NCI-H2081 (cell line): ENCODE results near the gene KCNJ6.
"Not testable (repeated sequence)": the region's sequence is repeated elsewhere in the genome, so short reads cannot be mapped to it uniquely, and the experiment has no call there.

Source experiments
- DNase-seq, 2 experiments: peaks; one replicate each; lab custom pipeline; 2025; lab: John Stamatoyannopoulos, UW

Gene KCNJ6

DNA sequence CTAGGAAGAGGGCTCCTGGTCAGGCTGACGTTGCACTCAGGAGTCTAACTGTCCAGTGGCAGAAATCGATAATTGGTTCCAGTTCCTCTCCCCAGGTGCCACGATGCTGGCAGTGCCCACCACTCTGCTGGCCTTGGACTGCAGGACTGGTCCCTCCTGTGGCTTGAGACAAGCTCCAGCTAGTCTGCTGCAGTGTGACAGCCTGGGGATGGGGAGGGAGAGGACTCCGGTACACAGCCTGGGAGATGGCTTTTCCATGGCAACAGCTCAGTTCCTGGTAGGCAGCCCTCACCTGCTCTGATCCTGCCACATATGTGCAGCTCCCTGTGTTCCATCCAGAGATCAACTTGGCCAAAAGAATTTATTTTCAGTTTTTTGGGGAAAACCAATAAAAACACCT is 239.3 kb downstream of the KCNJ6 start:
- DNase-seq: no peak

DNA sequence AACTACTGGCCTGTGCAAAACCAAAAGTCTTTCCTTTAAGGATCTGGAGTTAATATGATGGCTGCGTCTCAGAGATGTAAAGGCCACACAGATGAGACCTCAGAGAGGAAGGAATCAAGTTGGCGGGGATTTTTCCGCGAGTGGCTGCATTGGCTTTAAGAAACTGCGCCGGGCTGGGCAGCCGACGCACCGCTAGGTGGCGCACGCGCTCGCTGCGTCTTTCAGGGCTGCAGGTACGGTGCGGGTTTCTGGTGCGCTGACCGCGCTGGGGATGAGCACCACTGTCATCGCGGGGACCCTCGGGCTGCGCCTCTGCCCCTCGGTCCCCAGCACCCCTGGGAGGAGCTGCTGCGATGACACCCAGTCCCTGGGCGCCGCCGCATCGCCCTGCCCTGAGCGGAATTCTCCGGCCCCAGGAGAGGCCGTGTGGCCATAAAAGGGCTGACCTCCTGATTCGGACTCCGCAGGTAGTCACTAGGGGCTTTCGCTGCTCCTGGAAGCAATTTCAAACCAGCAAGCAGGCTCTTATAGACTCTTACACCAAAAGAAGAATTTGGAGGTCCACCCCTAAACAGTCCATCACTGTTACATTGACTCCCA is 241.0 kb downstream of the KCNJ6 start:
- DNase-seq: peak; percentile 7 to 24

DNA sequence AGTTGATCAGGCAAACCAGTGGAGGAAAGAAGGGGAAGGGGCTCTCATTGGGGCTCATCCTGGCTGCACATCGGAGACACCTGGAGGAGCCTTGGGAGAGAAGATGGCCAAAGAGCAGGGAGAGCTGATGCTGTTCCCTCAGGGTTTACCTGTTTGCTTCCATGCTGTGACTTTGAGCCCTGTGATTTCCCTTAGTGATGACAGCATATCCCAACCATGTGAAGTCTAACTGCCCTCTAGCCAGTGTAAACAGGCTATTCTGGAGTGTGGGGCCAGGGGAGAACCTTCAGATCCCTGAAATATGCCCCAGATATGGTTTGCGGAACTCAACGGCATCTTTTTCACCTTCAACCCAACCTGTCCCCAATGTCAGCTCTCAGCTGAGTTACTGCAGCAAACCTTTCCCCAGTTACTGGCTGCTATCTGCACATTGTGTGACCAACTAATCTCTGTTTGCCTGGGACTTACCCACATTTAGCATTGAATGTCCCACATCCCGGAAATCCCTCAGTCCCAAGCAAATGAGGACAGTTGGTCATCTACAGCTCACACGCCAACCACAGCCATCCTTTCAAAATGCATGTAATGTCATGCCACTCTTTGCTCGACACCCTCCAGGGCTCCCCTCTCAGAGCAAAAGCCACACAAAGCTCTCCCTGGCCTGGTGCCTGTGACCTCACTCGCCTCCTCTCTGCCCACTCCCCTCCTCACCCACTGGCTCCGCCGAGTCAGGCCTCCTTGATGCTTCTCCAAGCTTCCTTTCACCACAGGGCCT is 242.3 kb downstream of the KCNJ6 start:
- no peak for DNase-seq

DNA sequence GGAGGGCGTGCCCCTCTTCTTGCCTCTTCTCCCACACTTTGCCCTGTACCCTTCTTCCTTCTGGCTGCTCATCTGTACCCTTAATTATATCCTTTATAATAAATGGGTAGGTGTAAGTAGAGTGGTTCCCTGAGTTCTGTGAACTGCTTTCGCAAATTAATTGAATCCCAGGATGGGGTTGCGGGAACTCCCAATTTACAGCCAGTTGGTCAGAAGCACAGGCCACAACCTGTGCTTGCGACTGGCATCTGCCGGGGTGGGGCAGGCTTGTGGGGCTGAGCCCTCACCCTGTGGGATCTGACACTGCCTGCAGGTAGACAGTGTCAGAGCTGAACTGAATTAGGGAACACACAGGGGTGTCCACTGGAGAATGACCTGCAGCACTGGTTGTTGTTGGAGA is 244.9 kb downstream of the KCNJ6 start:
- DNase-seq: no peak

DNA sequence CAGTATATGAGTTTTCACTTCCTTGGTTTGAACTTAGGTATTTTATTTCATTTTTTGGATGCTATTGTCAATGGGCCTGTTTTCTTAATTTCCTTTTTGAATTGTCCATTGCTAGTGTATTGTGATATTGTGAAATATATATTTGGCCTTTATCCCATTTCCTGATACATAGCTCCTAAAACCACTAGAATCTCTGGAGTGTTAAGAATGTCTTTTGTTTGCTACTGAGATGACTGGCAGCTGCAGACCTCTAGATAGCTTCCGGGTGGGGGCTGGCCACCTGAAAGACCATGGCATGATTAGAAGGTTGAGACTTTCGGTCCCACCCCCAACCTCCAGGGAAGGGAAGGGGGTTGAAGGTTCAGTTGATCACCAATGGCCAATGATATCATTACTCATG is 245.4 kb downstream of the KCNJ6 start:
- no peak for DNase-seq

DNA sequence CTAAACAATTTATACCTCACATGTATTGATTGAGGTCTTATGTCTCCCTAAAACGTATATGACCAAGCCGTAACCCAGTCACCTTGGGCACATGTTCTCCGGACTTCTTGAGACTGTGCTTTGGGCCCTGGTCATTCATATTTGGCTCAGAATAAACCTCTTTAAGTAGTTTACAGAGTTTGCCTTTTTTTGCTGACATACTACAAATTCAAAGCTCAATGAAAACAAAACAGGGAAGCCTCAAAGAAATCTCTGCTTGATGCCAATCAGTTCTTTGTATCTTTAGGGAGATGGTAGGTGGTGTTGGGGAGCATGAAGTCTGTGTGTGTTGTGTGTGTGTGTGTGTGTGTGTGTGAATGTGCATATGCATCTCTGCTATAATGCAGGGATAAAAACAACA is 247.0 kb downstream of the KCNJ6 start:
- no peak for DNase-seq

DNA sequence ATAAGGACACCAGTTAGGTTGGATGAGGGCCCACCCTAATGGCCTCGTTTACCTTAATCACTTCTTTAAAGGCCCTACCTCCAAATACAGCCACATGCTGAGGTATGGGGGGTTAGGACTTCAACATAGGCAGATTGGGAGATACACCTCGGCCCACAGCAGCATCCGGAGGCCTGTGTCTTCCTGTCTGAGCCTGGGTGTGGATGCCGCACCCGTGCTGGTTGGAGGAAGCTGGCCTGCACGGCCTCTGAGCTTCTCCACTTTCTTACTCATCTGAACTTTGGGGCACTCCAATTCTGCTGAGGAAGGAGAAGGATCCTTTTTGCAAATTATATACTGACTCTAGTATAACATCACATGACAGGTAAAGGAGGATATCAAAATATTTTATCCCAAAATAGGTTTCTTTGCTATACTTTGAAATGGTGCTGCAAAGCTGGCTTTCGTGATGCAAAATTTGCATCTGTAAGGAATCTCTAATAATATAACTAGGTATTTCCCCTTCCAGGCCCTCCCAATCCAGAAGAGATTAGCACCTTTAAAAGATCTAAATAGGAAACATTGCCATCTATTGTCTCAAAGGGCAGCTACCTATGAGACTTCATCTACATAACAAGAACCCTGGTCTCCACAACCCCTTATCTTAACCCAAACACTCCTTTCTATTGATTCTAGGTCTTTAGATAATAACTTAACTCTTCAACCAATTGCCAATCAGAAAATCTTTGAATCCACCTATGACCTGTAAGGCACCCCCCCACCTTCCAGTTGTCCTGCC is 247.6 kb downstream of the KCNJ6 start:
- no peak for DNase-seq

DNA sequence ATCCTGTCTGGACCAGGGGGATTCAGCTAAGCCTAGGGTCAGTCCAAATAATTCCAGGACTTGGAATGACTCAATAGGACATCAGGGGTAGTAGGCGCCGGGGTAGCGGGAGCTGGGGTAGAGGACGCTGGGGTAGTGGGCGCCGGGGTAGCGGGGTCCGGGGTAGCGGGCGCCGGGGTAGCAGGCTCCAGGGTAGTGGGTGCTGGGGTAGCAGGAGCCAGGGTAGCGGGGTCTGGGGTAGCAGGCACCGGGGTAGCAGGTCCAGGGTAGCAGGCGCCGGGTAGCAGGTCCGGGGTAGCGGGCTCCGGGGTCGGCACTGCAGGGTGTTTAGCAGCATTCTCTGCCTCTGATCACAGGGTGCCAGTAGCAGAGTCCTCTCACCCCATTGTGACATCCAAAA is 248.9 kb downstream of the KCNJ6 start:
- DNase-seq: no peak

DNA sequence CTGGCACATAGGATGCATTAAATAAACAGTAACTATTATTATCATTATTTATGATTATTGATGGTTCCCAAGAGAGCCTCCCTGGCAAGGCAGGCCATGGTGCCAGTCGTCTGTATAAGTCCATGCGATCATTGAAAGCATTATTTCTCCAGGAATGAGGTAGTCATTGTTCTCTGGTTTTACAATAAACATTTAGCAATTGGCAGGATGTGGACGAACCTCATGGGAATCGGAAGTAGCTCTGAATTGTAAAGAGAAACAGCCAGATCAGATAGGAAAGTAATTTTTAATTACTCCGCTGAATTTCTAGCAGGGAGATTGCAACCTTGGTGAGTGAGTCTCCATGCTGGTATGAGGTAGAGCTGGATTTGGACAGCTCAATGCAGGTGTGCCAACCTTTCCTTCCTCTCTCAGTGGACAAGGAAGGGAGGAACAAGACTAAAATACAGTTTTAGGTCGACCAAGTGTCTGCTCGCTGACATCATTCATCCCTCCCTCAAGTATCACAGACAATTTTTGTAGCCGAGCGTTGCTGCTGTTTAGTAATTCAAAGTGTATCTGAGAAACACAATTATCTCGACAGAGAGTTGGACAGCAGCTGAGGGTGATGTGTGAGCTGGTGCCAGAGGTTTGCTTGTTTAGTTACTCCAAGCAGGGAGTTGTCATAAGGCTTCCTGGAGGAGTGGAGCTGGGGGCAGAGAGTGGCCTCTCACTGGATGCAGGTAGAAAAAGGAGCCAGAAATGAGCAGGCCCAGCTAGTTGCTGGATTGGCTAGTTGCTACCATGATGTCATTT is 250.8 kb downstream of the KCNJ6 start:
- no peak for DNase-seq

DNA sequence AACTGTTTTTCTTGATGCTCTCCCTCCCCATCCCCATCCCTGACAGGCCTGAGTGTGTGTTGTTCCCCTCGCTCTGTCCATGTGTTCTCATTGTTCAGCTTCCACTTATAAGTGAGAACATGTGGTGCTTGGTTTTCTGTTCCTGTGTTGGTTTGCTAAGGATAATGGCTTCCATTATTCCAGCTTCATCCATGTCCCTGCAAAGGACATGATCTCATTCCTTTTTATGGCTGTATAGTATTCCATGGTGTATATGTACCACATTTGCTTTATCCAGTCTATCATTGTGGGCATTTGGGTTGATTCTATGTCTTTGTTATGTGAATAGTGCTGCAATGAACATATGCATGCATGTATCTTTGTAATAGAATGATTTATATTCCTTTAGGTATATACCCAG is 254.0 kb downstream of the KCNJ6 start:
- not testable (repeated sequence) for DNase-seq

DNA sequence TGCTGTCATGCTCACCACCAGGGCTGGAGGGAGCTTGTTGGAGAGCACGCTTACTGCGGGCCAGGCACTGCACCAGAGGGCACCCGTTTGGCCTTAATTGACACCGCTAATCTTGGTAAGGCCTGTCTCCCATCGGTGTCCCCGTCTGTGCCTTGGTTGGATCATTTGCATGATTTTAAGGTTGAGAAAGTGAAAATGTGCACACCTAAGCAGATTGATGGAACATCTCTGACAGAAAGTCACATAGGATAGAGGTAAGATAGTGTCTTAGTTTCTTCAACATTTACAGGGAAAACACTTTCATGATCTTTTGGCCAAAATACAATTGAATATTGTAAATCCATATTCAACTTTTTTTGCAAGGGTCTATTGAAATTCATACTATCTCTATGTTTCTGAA is 255.5 kb downstream of the KCNJ6 start:
- no peak for DNase-seq

DNA sequence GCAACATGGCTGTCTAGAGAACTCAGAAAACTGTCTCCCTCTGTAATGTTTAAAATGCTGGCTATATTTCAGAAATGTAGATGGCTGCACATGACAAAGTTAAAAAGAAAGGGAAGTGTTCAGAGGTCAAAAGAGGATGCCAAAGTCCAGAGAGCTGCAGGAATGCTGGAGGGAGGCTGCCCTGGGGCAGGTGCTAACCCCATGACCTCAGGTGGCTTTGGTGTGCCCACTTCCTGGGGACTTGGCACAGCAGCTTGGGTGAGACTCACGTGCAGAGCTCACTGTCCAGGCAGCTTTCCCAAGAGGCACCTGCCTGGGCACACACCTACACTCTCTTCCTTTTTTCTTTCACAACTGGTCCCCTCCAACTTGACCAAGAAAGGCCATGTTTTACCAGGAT is 256.4 kb downstream of the KCNJ6 start:
- no peak for DNase-seq

DNA sequence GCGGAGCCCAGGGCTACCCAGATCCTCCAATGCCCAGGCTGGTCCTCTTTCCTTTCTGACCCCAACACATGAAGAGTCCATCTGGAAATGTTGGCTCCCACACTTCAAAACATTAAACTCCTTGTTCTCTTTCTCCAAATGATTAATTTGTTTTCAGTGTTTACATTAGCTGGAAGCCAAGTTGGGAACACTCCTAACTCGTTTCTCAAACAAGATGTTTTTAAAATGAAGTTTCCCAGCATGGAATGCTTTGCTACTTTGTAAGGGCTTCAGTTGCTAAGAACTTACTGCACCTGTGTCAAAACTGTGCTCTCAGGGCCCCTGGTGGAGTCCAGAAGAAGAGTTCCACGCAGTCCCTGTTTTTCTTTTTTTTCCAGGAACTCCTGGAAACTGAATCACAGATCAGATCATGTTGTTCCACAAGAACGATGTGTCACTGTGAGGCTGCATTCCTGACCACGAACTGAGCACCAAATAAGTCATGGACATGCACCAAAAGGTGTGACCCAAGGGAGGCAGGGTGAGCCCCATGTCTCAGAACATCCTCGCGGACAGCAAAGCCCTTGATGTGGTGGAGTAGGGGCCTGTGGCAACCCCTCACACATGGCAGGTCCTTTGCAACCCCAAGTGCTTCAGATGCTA is 257.3 kb downstream of the KCNJ6 start:
- no peak for DNase-seq

DNA sequence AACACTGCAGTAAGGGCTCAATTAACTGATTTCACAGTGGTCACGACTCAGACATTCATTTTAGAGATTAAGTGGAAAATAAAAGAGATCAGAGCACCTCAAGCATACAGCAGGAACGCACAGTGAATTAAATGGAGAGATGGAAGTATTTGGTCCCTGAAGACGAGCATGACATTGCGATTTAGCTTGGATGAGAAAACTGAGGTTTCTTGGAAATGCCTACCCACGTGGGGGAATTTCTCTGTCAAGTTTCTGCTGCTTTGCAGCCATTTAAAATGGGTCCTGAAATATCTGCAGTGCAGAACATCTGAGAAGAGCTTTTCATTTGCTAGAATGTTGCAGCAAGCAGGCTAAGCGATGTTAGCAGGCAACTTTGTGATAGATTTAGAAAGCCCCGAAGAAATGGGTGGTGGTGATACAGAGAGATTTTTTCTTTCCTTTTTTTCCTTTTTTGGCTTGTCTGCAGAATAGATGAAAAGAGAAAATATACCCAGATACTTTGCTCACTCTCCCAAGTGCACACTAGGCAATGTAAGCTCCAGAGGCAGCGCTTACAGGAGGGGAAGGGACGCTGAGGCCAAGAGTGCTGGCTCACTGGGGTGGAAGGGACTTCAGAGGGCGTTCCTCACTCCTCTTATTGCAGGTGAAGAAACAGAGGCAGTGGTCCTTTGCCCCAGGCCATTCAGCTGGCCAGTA is 258.0 kb downstream of the KCNJ6 start:
- DNase-seq: no peak

DNA sequence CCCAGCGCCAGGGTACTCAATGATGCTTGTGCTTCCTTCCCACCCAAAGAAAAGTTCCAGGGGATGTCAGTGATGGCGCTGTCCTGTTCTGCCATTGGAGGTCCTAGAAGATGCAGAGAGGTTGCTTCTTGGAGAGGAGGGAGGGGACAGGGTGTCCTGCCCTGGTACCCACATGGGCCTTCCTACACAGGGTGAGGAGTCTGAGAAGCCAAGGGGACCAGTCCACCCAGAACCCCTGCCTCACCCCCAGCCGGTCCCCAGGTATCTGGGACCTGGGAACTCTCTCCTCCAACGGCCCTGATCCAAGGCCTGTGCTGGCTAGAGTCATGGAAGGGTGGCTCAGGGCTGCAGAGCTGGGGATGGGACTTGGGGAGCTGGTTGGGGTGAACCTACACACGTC is 259.4 kb downstream of the KCNJ6 start:
- DNase-seq: no peak

DNA sequence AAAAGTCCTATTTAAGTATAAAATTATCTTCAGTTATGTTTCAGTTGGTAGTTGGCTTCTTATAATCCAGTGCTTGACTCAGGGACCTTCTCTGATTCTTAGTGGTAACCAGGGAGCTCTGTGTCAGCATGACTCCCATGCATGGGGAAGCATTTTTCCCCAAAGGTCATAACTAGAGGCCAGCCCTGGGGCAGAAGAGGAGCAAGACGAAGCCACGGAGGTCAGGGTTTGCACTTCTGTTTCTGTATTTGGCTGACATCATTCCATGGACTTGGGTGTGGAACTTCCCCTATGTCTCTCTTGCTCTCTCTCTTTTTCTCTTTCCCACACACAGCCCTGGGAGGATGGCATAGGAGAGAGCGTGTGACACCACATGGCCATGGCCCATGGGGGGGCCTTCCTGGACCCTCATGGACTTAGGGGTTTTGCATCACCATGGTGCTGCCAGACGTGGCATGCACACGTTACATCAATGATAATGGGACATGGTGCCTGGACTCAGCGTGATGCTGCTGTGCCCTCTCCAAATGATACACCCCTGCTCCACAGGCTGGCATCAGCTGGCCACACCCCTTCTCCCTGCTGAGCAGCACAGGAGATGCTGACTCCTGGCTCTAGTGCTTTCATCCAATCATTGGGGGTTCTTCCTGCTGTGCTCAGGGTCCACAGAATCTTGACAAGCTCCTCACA is 260.5 kb downstream of the KCNJ6 start:
- DNase-seq: no peak

DNA sequence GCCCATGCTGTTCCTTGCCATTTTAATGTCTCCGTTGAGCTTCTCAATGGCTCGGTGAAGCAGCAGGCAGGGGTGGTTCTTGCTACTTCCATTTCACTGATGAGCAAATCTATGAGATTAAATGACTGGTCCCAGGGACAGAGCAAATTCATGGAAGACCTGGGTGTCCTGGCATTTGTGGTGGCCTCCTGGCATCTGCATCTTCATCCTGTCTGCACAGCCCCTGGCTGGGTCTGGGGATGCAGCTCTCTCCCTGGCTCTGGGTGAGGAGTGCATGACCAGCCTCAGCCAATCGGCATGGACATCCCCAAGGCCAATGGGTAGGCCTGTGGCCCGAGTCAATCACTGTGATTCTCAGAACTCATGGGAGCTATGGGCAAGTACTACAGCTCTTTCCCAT is 261.7 kb downstream of the KCNJ6 start:
- no peak for DNase-seq

DNA sequence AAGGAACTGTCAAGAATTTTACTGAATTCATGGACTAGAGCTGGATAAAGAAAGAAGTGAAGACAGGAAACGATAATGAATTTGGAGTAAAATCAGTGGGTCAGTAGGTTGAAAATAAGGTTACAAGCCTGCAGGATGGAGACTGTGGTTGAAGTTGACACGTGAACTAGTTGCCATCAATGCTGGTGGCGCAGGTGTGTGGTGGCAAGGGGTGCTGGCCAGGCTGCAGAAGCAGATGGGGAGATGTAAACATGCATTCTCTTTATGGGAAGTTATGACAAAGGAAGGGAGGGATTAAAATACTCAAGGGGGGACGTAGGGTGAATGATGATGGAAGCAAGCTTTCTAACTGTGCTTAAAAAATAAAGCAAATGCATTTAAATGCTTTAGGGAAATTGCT is 263.1 kb downstream of the KCNJ6 start:
- DNase-seq: no peak

DNA sequence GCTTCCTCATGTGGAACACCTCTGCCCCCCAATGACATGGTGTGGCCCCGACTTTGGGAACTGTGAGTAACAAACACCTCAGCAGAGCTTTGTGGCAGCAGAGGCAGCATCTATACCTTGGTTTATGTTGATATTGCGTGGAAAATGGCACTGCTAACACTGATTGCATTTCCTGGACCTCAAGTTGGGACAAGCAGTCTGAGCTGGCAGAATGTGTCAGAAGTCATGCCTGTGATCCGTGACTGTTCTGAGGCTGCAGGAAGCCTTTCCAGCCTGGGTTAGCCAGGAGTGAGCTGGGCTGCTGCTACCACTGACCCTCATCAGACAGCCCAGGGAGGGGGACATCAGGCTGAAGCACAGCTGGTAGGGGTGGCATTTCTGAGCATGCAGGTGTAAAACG is 268.5 kb downstream of the KCNJ6 start:
- DNase-seq: no peak

DNA sequence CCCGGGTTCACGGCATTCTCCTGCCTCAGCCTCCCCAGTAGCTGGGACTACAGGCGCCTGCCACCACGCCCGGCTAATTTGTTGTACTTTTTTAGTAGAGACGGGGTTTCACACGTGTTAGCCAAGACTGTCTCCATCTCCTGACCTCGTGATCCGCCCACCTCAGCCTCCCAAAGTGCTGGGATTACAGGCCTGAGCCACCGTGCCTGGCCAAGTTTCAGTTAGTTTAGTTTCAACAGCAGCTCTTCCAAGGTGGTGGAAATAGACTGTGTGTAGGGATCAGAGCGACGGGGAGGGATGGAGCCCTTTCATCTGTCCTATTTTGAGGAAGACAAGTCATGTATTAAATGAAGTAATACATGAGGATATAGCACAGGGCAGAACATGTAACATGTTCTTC is 269.5 kb downstream of the KCNJ6 start:
- DNase-seq: not testable (repeated sequence)

DNA sequence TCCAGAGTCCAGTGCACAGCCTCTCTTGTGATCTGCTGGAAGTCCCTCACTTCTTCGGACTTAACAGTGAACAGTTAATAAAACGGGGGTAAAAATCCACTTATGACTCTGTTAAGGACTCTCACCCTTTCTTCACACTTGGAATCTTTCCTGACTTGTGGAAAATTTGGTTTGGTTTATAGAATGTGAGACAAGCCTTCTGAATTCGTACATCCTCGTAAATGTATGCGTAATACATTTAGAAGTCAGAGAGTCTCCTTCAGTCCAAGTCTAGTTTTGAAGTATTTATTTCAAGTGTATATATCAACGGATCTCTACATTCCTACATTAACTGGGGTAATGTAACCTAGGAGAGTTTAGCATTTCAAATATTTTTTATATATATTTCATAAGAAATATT is 270.4 kb downstream of the KCNJ6 start:
- DNase-seq: no peak
